Activated naive CD4-positive, alpha-beta T cell treated with Interleukin-2 at 50 U/mL for 16 hours (primary cell): ENCODE results near the gene TAPBP.
A peak's percentile ranks its signal among the peaks of the same experiment; 100 is the strongest.
"Not testable (repeated sequence)": the region's sequence is repeated elsewhere in the genome, so short reads cannot be mapped to it uniquely, and the experiment has no call there.

ENCODE experiments used
- DNase-seq: peaks from one replicate; pipeline ENCODE4 v3.0.0-alpha.2; 2020

The TAPBP gene

GRCh38 chr6:33313709-33314514 lies at the start of gene TAPBP:
TAPBP (minus strand) TSS chr6:33314078; CDS start chr6:33314041, 37 bp downstream.
- peak; percentile 86 for DNase-seq

- not testable (repeated sequence) for DNase-seq
Measured at GRCh38 chr6:33363486-33363885, 49.6 kb upstream of the TAPBP start.

GRCh38 chr6:33359331-33359730 lies 45.5 kb upstream of the TAPBP start:
- DNase-seq = no peak

GRCh38 chr6:33357160-33357871 lies 43.4 kb upstream of the TAPBP start:
- DNase-seq = not testable (repeated sequence)

GRCh38 chr6:33356295-33356694 lies 42.4 kb upstream of the TAPBP start:
- no peak for DNase-seq

- not testable (repeated sequence) for DNase-seq
Measured at GRCh38 chr6:33355860-33356259, 42.0 kb upstream of the TAPBP start.

- no peak for DNase-seq
Measured at GRCh38 chr6:33347816-33348215, 33.9 kb upstream of the TAPBP start.

- not testable (repeated sequence) for DNase-seq
Measured at GRCh38 chr6:33346972-33347371, 33.1 kb upstream of the TAPBP start.

- DNase-seq = peak; percentile 63
Measured at GRCh38 chr6:33344701-33345697, 31.1 kb upstream of the TAPBP start.

- DNase-seq = peak; percentile 40
Measured at GRCh38 chr6:33343953-33344611, 30.2 kb upstream of the TAPBP start.

GRCh38 chr6:33343606-33343952 lies 29.7 kb upstream of the TAPBP start:
- DNase-seq = not testable (repeated sequence)

- DNase-seq = no peak
Measured at GRCh38 chr6:33339193-33339592, 25.3 kb upstream of the TAPBP start.

- no peak for DNase-seq
Measured at GRCh38 chr6:33336495-33336894, 22.6 kb upstream of the TAPBP start.

- no peak for DNase-seq
Measured at GRCh38 chr6:33335916-33336315, 22.0 kb upstream of the TAPBP start.

GRCh38 chr6:33333666-33334065 lies 19.8 kb upstream of the TAPBP start:
- DNase-seq = no peak

- no peak for DNase-seq
Measured at GRCh38 chr6:33330736-33331135, 16.9 kb upstream of the TAPBP start.

- DNase-seq = no peak
Measured at GRCh38 chr6:33329058-33329457, 15.2 kb upstream of the TAPBP start.

GRCh38 chr6:33324125-33324524 lies 10.2 kb upstream of the TAPBP start:
- no peak for DNase-seq

- DNase-seq = no peak
Measured at GRCh38 chr6:33323623-33323948, 9.7 kb upstream of the TAPBP start.

GRCh38 chr6:33321227-33321626 lies 7.3 kb upstream of the TAPBP start:
- DNase-seq = no peak

- no peak for DNase-seq
Measured at GRCh38 chr6:33320315-33321181, 6.7 kb upstream of the TAPBP start.

- no peak for DNase-seq
Measured at GRCh38 chr6:33319939-33320314, 6.0 kb upstream of the TAPBP start.
